ENCODE results near the gene KNSTRN. TPM values are rescaled to one million over a fixed set of nuclear protein-coding genes. Genes with fewer than 3 reads are reported as not detected.
A peak's percentile ranks its signal among the peaks of the same experiment; 100 is the strongest.

Gene KNSTRN
- total and polyA plus RNA-seq, 2 donors (not counting 1 experiment from before 2014, with no cell fraction given), result 22.5 to 30.9 TPM

DNA sequence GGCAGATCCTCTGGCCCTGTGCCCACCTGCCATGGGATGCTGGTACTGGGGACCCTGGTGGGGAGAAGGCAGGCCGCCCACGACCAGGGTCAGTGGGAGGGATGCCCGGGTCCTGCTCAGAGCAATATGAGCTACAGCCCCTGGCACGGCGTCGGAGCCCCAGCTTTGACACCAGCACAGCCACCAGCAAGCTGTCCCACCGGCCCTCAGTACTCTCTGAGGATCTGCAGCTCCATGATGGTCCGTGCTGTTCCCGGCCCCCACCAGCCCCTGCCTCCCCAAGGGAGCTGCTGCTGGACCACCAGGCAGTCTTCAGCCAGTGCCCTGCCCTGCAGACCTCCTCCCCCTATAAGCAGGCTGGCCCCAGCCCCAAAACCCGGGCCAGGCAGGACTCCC is 13.0 kb upstream of the KNSTRN start:
- no peak overlapping the region for H3K4me2 ChIP-seq (ENCODE audit: extremely low read depth, insufficient read depth, low read length)
- H3K4me1 ChIP-seq (ENCODE audit: control insufficient read depth, extremely low read depth, insufficient read depth, low read length), result peaks cover 3% of the 10 kb centered on the region
- no peak overlapping the region for H3K9ac ChIP-seq (ENCODE audit: insufficient read depth, low read length)
- peaks cover 3% of the 10 kb centered on the region for H3K27me3 ChIP-seq (ENCODE audit: control insufficient read depth, insufficient read depth, low read length)
- H3K36me3 ChIP-seq (ENCODE audit: control insufficient read depth, insufficient read depth, low read length), result no peaks in the 10 kb centered on the region
- no peaks in the 10 kb centered on the region for H4K20me1 ChIP-seq (ENCODE audit: control insufficient read depth, extremely low read depth, insufficient read depth, low read length)
- no peaks in the 10 kb centered on the region for H3K79me2 ChIP-seq (ENCODE audit: control insufficient read depth, insufficient read depth, low read length)
- H2AFZ ChIP-seq (ENCODE audit: low read length), result no peak overlapping the region
- DNase-seq (ENCODE audit: low read depth in 2 of 2), result no peak
- no peak overlapping the region for H3K27ac ChIP-seq (ENCODE audit: insufficient read depth, low read length)
- no peak overlapping the region for H3K4me3 ChIP-seq (replicated peaks in 1 of 4; ENCODE audit: control extremely low read depth in 1 of 4, insufficient read depth in 1 of 4, low read depth in 3 of 4, low read length in 4 of 4)
- H3K9me3 ChIP-seq (ENCODE audit: control insufficient read depth, insufficient read depth, low read depth, low read length), result no peaks in the 10 kb centered on the region
- no peak for TF ChIP-seq CTCF (conservative IDR thresholded peaks at IDR 0.05 in 1 of 2, IDR thresholded peaks at IDR 0.05 in 1 of 2; ENCODE audit: low read depth in 1 of 2, low read length in 2 of 2)
- no peak for TF ChIP-seq EZH2 (IDR thresholded peaks at IDR 0.05; ENCODE audit: low read length, missing control alignments)

- Histone ChIP-seq H3K4me1 (ENCODE audit: control insufficient read depth, extremely low read depth, insufficient read depth, low read length) (peaks cover 3% of the 10 kb centered on the region), H3K79me2 (ENCODE audit: control insufficient read depth, insufficient read depth, low read length) (no peaks in the 10 kb centered on the region), H2AFZ (ENCODE audit: low read length) (no peak overlapping the region), H3K4me2 (ENCODE audit: extremely low read depth, insufficient read depth, low read length) (no peak overlapping the region), H3K27me3 (ENCODE audit: control insufficient read depth, insufficient read depth, low read length) (peaks cover 3% of the 10 kb centered on the region), H4K20me1 (ENCODE audit: control insufficient read depth, extremely low read depth, insufficient read depth, low read length) (no peaks in the 10 kb centered on the region), H3K9me3 (ENCODE audit: control insufficient read depth, insufficient read depth, low read depth, low read length) (no peaks in the 10 kb centered on the region), H3K27ac (ENCODE audit: insufficient read depth, low read length) (no peak overlapping the region), H3K4me3 (replicated peaks in 1 of 4; ENCODE audit: control extremely low read depth in 1 of 4, insufficient read depth in 1 of 4, low read depth in 3 of 4, low read length in 4 of 4) (no peak overlapping the region), H3K36me3 (ENCODE audit: control insufficient read depth, insufficient read depth, low read length) (no peaks in the 10 kb centered on the region), H3K9ac (ENCODE audit: insufficient read depth, low read length) (no peak overlapping the region)
- DNase-seq (ENCODE audit: low read depth in 2 of 2), result no peak
- TF ChIP-seq EZH2 (IDR thresholded peaks at IDR 0.05; ENCODE audit: low read length, missing control alignments) (no peak), CTCF (conservative IDR thresholded peaks at IDR 0.05 in 1 of 2, IDR thresholded peaks at IDR 0.05 in 1 of 2; ENCODE audit: low read depth in 1 of 2, low read length in 2 of 2) (no peak)
Observed at GRCh38 chr15:40369971-40370370, 12.6 kb upstream of the KNSTRN start.

DNA sequence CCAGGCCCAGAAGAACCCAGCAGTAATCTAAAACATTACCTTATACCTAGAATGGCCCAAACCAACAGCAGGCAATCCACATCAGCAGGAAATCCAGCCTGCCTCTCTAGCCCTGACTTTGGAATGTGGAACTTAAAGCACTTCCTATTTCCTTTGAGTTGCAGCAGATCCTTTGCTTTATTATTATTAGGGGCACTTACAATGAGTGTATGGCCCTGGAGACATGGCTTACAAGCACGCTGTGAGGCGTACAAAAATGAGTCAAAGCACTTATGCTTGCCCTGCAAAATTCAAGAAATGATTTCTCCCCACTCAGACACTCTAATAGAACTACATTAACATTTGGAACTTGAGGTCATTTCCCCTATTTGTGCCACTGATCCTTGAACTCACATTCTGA is 9.5 kb upstream of the KNSTRN start:
- H3K4me2 ChIP-seq (ENCODE audit: extremely low read depth, insufficient read depth, low read length), result no peak overlapping the region
- peaks cover 3% of the 10 kb centered on the region for H3K27me3 ChIP-seq (ENCODE audit: control insufficient read depth, insufficient read depth, low read length)
- H3K36me3 ChIP-seq (ENCODE audit: control insufficient read depth, insufficient read depth, low read length), result no peaks in the 10 kb centered on the region
- no peaks in the 10 kb centered on the region for H3K79me2 ChIP-seq (ENCODE audit: control insufficient read depth, insufficient read depth, low read length)
- H3K27ac ChIP-seq (ENCODE audit: insufficient read depth, low read length), result no peak overlapping the region
- H3K4me3 ChIP-seq (replicated peaks in 1 of 4; ENCODE audit: control extremely low read depth in 1 of 4, insufficient read depth in 1 of 4, low read depth in 3 of 4, low read length in 4 of 4), result no peak overlapping the region
- TF ChIP-seq EZH2 (IDR thresholded peaks at IDR 0.05; ENCODE audit: low read length, missing control alignments) (no peak), CTCF (conservative IDR thresholded peaks at IDR 0.05 in 1 of 2, IDR thresholded peaks at IDR 0.05 in 1 of 2; ENCODE audit: low read depth in 1 of 2, low read length in 2 of 2) (no peak)
- H3K4me1 ChIP-seq (ENCODE audit: control insufficient read depth, extremely low read depth, insufficient read depth, low read length), result peaks cover 3% of the 10 kb centered on the region
- peak; percentile 13 to 20 for DNase-seq (ENCODE audit: low read depth in 2 of 2)
- no peaks in the 10 kb centered on the region for H3K9me3 ChIP-seq (ENCODE audit: control insufficient read depth, insufficient read depth, low read depth, low read length)
- no peak overlapping the region for H2AFZ ChIP-seq (ENCODE audit: low read length)
- no peak overlapping the region for H3K9ac ChIP-seq (ENCODE audit: insufficient read depth, low read length)
- no peaks in the 10 kb centered on the region for H4K20me1 ChIP-seq (ENCODE audit: control insufficient read depth, extremely low read depth, insufficient read depth, low read length)
